Ishikawa (cell line): Measurements from ENCODE around the gene PPP1R2C.

Experiments
- EGR1 ChIP-seq: IDR thresholded peaks from 2 replicates; pipeline ENCODE4 v1.6.1; 2012
- NFIC ChIP-seq: IDR thresholded peaks from 2 replicates; pipeline ENCODE4 v1.6.1; 2012
- RAD21 ChIP-seq: IDR thresholded peaks from 2 replicates; pipeline ENCODE4 v1.6.1; 2012; ENCODE audit warnings: low read depth

DNA sequence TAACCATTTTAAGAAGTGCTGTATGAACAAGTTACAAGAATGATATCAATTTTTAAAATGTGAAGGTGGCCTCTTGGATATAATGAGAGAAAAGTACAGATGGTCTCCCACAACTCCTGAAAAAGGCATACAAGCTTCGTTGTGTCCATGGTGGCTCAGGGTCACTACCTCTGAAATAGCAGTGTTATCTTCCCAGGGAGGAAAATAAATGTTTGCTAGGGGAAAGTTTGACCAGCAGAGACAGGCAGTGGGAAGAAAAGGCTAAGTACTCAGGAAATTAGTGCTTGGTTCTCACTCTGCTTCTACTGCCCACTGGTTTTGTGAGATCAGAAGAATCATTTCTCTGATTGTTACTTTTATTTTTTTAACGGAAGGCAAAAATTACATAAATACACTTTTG lies 39.4 kb downstream of the PPP1R2C start:
- TF ChIP-seq EGR1 (no peak), RAD21 (no peak), NFIC (no peak)
